GM10266 (cell line): ENCODE data around the gene SLC17A4.

Source experiments
- DNase-seq: peaks from one replicate; pipeline ENCODE4 v3.0.0; 2012; ENCODE audit errors: extremely low spot score
- CTCF ChIP-seq: IDR thresholded peaks from 2 replicates; pipeline ENCODE4 v1.5.1; 2012; ENCODE audit warnings: mild to moderate bottlenecking, low read depth; ENCODE audit not compliant: control insufficient read depth, insufficient read depth; ENCODE audit errors: missing control alignments

SLC17A4 gene

GRCh38 chr6:25749837-25750236 is 4.7 kb upstream of the SLC17A4 start:
- no peak for DNase-seq
- no peak for TF ChIP-seq CTCF

GRCh38 chr6:25750906-25751305 is 3.6 kb upstream of the SLC17A4 start:
- no peak for TF ChIP-seq CTCF
- DNase-seq: no peak

GRCh38 chr6:25753079-25753478 is 1.5 kb upstream of the SLC17A4 start:
- no peak for TF ChIP-seq CTCF
- no peak for DNase-seq

GRCh38 chr6:25755483-25755882 is 941 bp downstream of the SLC17A4 start:
- DNase-seq: no peak
- no peak for TF ChIP-seq CTCF

- no peak for TF ChIP-seq CTCF
- DNase-seq: no peak
These were observed 2.1 kb downstream of the SLC17A4 start for GRCh38 chr6:25756382-25757363.

- no peak for DNase-seq
- TF ChIP-seq CTCF: no peak
These were observed 3.5 kb downstream of the SLC17A4 start for GRCh38 chr6:25757936-25758642.

- TF ChIP-seq CTCF: no peak
- no peak for DNase-seq
These were observed 10.1 kb downstream of the SLC17A4 start for GRCh38 chr6:25764611-25765010.
